NB4 (cell line): ENCODE measurements around the gene FBXO9.

Experiments
- TF ChIP-seq, protein P1 (sequence below): IDR thresholded peaks from one replicate; pipeline ENCODE4 v1.5.1; 2012; ENCODE audit warnings: low read depth, low read length
- TF ChIP-seq, protein P2 (sequence below): IDR thresholded peaks from 2 replicates; pipeline ENCODE4 v1.6.1; 2011; ENCODE audit warnings: low read depth, low read length

DNA sequence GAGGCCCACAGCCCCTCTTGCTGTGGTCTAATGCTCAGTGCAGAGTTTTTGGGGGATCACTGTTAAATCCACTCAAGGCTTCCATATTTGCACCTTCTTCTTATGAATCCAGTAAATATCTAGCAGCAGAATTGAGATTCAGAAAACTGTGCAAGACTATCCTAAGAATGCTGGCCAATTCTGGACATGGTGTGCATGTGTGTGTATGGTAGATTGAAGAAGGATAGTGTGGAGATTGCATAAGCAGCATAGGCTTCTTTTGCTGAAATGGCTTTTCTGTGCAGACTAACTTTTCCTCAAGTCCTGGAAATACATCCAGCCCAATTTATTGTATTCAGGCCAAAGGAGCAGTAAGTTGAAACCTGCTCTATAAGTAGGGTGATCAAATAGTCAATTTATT is 39.7 kb downstream of the FBXO9 start:
- TF ChIP-seq, protein P1, sequence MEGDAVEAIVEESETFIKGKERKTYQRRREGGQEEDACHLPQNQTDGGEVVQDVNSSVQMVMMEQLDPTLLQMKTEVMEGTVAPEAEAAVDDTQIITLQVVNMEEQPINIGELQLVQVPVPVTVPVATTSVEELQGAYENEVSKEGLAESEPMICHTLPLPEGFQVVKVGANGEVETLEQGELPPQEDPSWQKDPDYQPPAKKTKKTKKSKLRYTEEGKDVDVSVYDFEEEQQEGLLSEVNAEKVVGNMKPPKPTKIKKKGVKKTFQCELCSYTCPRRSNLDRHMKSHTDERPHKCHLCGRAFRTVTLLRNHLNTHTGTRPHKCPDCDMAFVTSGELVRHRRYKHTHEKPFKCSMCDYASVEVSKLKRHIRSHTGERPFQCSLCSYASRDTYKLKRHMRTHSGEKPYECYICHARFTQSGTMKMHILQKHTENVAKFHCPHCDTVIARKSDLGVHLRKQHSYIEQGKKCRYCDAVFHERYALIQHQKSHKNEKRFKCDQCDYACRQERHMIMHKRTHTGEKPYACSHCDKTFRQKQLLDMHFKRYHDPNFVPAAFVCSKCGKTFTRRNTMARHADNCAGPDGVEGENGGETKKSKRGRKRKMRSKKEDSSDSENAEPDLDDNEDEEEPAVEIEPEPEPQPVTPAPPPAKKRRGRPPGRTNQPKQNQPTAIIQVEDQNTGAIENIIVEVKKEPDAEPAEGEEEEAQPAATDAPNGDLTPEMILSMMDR: no peak
- TF ChIP-seq, protein P2, sequence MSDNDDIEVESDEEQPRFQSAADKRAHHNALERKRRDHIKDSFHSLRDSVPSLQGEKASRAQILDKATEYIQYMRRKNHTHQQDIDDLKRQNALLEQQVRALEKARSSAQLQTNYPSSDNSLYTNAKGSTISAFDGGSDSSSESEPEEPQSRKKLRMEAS: no peak
